H9 (cell line): Measurements from ENCODE around the gene MLLT3. TPM values are rescaled to one million over a fixed set of nuclear protein-coding genes. Genes with fewer than 3 reads are reported as not detected.

ENCODE experiments used
- DNase-seq: peaks from one replicate; pipeline ENCODE4 v3.0.0-alpha.2; 2017
- H2AFZ ChIP-seq: one replicate; pipeline ENCODE4 v1.6.1; 2013; ENCODE audit warnings: mild to moderate bottlenecking, low read length, control low read depth, moderate library complexity
- H2AK5ac ChIP-seq: 2 replicates; pipeline ENCODE4 v1.6.1; 2013; ENCODE audit warnings: low read length, control low read depth, mixed read lengths; ENCODE audit not compliant: insufficient read length
- H2BK120ac ChIP-seq: one replicate; pipeline ENCODE4 v1.6.1; 2013; ENCODE audit warnings: low read depth, mild to moderate bottlenecking, low read length, control low read depth, inconsistent platforms; ENCODE audit not compliant: poor library complexity, severe bottlenecking
- H2BK12ac ChIP-seq: 2 replicates; pipeline ENCODE4 v1.6.1; 2013; ENCODE audit warnings: low read length, control low read depth, mixed read lengths, low read depth; ENCODE audit not compliant: insufficient read length
- H2BK15ac ChIP-seq: 2 replicates; pipeline ENCODE4 v1.6.1; 2013; ENCODE audit warnings: low read depth, low read length, control low read depth
- H2BK20ac ChIP-seq: one replicate; pipeline ENCODE4 v1.6.1; 2013; ENCODE audit warnings: low read depth, mild to moderate bottlenecking, low read length, control low read depth, inconsistent platforms; ENCODE audit not compliant: poor library complexity, severe bottlenecking
- H2BK5ac ChIP-seq: 2 replicates; pipeline ENCODE4 v1.6.1; 2013; ENCODE audit warnings: low read length, control low read depth, mixed read lengths; ENCODE audit not compliant: insufficient read length
- H3K14ac ChIP-seq: 2 replicates; pipeline ENCODE4 v1.6.1; 2013; ENCODE audit warnings: low read length, control low read depth; ENCODE audit not compliant: insufficient read depth
- H3K18ac ChIP-seq: 2 replicates; pipeline ENCODE4 v1.6.1; 2013; ENCODE audit warnings: low read depth, mild to moderate bottlenecking, mixed read lengths, low read length, control low read depth; ENCODE audit not compliant: insufficient read length
- H3K23ac ChIP-seq: 2 replicates; pipeline ENCODE4 v1.6.1; 2013; ENCODE audit warnings: low read length, control low read depth, mixed read lengths, low read depth; ENCODE audit not compliant: insufficient read length
- H3K23me2 ChIP-seq: 2 replicates; pipeline ENCODE4 v1.6.1; 2013; ENCODE audit warnings: low read depth, mild to moderate bottlenecking, mixed read lengths, low read length, control low read depth; ENCODE audit not compliant: insufficient read length, poor library complexity, severe bottlenecking
- H3K27ac ChIP-seq: 2 replicates; pipeline ENCODE4 v1.5.1; 2013; ENCODE audit warnings: low read length, control low read depth, mixed read lengths, low read depth; ENCODE audit not compliant: insufficient read length
- H3K27me3 ChIP-seq: 2 replicates; pipeline ENCODE4 v1.6.1; 2013; ENCODE audit warnings: low read length, control low read depth, inconsistent platforms; ENCODE audit not compliant: insufficient read depth
- H3K4ac ChIP-seq: 2 replicates; pipeline ENCODE4 v1.6.1; 2013; ENCODE audit warnings: low read depth, mild to moderate bottlenecking, control low read depth, inconsistent platforms, low read length, moderate library complexity
- H3K4me1 ChIP-seq: 2 replicates; pipeline ENCODE4 v1.6.1; 2013; ENCODE audit warnings: low read length, control low read depth, inconsistent platforms; ENCODE audit not compliant: insufficient read depth
- H3K4me2 ChIP-seq: 2 replicates; pipeline ENCODE4 v1.6.1; 2013; ENCODE audit warnings: low read length, control low read depth, mixed read lengths; ENCODE audit not compliant: insufficient read length, insufficient read depth
- H3K56ac ChIP-seq: 2 replicates; pipeline ENCODE4 v1.6.1; 2013; ENCODE audit warnings: low read depth, mild to moderate bottlenecking, mixed read lengths, low read length, control low read depth; ENCODE audit not compliant: insufficient read length
- H3K79me1 ChIP-seq: 2 replicates; pipeline ENCODE4 v1.6.1; 2013; ENCODE audit warnings: low read depth, mild to moderate bottlenecking, moderate library complexity, low read length, control low read depth, inconsistent platforms; ENCODE audit not compliant: insufficient read depth, poor library complexity, severe bottlenecking
- H3K79me2 ChIP-seq: 2 replicates; pipeline ENCODE4 v1.6.1; 2013; ENCODE audit warnings: low read length, control low read depth, inconsistent platforms; ENCODE audit not compliant: insufficient read depth
- H3K9ac ChIP-seq: 2 replicates; pipeline ENCODE4 v1.6.1; 2013; ENCODE audit warnings: low read length, control low read depth, mixed read lengths; ENCODE audit not compliant: insufficient read length; ENCODE audit errors: extremely low read depth
- H3K9me3 ChIP-seq: one replicate; pipeline ENCODE4 v1.6.1; 2013; ENCODE audit warnings: low read depth, low read length, inconsistent platforms; ENCODE audit not compliant: control insufficient read depth
- H3T11ph ChIP-seq: one replicate; pipeline ENCODE4 v1.6.1; 2013; ENCODE audit warnings: mild to moderate bottlenecking, low read length, control low read depth, inconsistent platforms
- H4K20me1 ChIP-seq: one replicate; pipeline ENCODE4 v1.6.1; 2013; ENCODE audit not compliant: control insufficient read depth, insufficient read length, insufficient read depth
- H4K5ac ChIP-seq: 2 replicates; pipeline ENCODE4 v1.6.1; 2013; ENCODE audit warnings: low read depth, mild to moderate bottlenecking, mixed read lengths, low read length, control low read depth; ENCODE audit not compliant: insufficient read length
- H4K8ac ChIP-seq: replicated peaks from 2 replicates; pipeline ENCODE4 v1.6.1; 2013; ENCODE audit warnings: low read length, control low read depth, mixed read lengths, low read depth; ENCODE audit not compliant: insufficient read length
- H4K91ac ChIP-seq: 2 replicates; pipeline ENCODE4 v1.6.1; 2013; ENCODE audit warnings: low read depth, mild to moderate bottlenecking, moderate library complexity, mixed read lengths, low read length, control low read depth; ENCODE audit not compliant: insufficient read length
- H3K27ac Mint-ChIP-seq, 3 experiments: 2 replicates in 2 of 3; 3 replicates in 1 of 3; pipeline ENCODE4 v1.8.0; 2020 to 2021; ENCODE audit warnings: mixed read lengths in 3 of 3, mild to moderate bottlenecking in 1 of 3, moderate library complexity in 1 of 3
- H3K27me3 Mint-ChIP-seq: 2 replicates; pipeline ENCODE4 v1.8.0; 2021; ENCODE audit warnings: low read depth, mild to moderate bottlenecking, moderate library complexity, mixed read lengths
- H3K36me3 Mint-ChIP-seq, 3 experiments: 2 replicates in 2 of 3; 3 replicates in 1 of 3; pipeline ENCODE4 v1.8.0; 2020 to 2021; ENCODE audit warnings: low read depth in 3 of 3, mixed read lengths in 3 of 3; ENCODE audit not compliant: insufficient read depth in 1 of 3
- H3K4me1 Mint-ChIP-seq, 2 experiments: 2 replicates each; pipeline ENCODE4 v1.8.0; 2020; ENCODE audit warnings: mixed read lengths in 2 of 2
- H3K4me3 Mint-ChIP-seq, 2 experiments: 2 replicates in 1 of 2; 3 replicates in 1 of 2; pipeline ENCODE4 v1.8.0; 2020 to 2021; ENCODE audit warnings: mild to moderate bottlenecking in 2 of 2, mixed read lengths in 2 of 2, moderate library complexity in 1 of 2
- H3K9me3 Mint-ChIP-seq, 2 experiments: 2 replicates in 1 of 2; 3 replicates in 1 of 2; pipeline ENCODE4 v1.8.0; 2020; ENCODE audit warnings: mild to moderate bottlenecking in 2 of 2, mixed read lengths in 2 of 2, moderate library complexity in 1 of 2
- total RNA-seq: library from RNA; stranded (reverse); gene quantifications from 2 replicates; pipeline ENCODE4 v1.2.1, GENCODE V29; 2021
- TF ChIP-seq, protein P1 (sequence below): fragments of 200-600 bp; sonication (generic); conservative IDR thresholded peaks from 3 replicates; pipeline ENCODE4 v1.8.0; 2021; ENCODE audit warnings: antibody characterized with exemption, mild to moderate bottlenecking

MLLT3 gene
- total RNA-seq, 1 experiment from 2014 or later, result 3.9 TPM

DNA sequence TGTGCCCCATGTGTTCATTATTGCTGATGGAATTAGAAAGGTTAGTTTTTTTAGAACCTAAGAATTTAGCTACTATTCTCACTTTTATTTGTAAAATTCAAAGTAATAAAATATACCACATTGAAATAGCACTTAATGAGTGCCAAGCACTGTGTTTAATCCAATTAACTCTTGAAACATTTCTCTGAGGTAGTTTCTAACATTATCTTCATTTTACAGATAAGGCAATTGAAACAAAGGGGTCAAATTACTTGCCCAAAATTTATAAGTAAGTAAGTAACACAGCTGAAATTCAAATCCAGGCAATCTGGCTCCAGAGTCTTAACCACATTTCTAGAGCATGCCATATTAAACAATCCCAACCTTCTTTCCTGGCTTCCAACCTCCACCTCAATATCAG is 84.2 kb downstream of the MLLT3 start:
- Mint-ChIP-seq H3K36me3 (peaks cover 23 to 27% (median 25%) of the 10 kb centered on the region in 3 experiments), H3K27ac (no peak overlapping the region), H3K4me1 (0 out of 4 replicates have a peak, but pooled peaks cover 0 to 2% of the 10 kb centered on the region in 2 experiments), H3K4me3 (no peak overlapping the region), H3K9me3 (peaks cover 28 to 29% of the 10 kb centered on the region in 2 experiments), H3K27me3 (no peaks in the 10 kb centered on the region)
- Histone ChIP-seq H2BK120ac (no peak overlapping the region), H3K79me1 (no peaks in the 10 kb centered on the region), H3K4ac (no peak overlapping the region), H3T11ph (no peak overlapping the region), H3K14ac (no peak overlapping the region), H3K27ac (no peak overlapping the region), H2AFZ (no peak overlapping the region), H3K56ac (no peak overlapping the region), H3K9ac (no peak overlapping the region), H2BK15ac (no peak overlapping the region), H3K23ac (no peak overlapping the region), H3K18ac (no peak overlapping the region), H3K79me2 (no peaks in the 10 kb centered on the region; the same call in 1 of the 2 replicates), H4K5ac (no peak overlapping the region), H3K4me1 (no peaks in the 10 kb centered on the region), H4K91ac (no peak overlapping the region), H4K20me1 (no peaks in the 10 kb centered on the region), H2BK20ac (no peak overlapping the region), H2BK12ac (no peak overlapping the region), H4K8ac (no peak overlapping the region), H3K23me2 (no peaks in the 10 kb centered on the region), H2AK5ac (no peak overlapping the region), H3K27me3 (no peaks in the 10 kb centered on the region), H3K9me3 (peaks cover 17% of the 10 kb centered on the region), H2BK5ac (no peak overlapping the region), H3K4me2 (no peak overlapping the region)
- no peak for DNase-seq
- TF ChIP-seq, protein P1, sequence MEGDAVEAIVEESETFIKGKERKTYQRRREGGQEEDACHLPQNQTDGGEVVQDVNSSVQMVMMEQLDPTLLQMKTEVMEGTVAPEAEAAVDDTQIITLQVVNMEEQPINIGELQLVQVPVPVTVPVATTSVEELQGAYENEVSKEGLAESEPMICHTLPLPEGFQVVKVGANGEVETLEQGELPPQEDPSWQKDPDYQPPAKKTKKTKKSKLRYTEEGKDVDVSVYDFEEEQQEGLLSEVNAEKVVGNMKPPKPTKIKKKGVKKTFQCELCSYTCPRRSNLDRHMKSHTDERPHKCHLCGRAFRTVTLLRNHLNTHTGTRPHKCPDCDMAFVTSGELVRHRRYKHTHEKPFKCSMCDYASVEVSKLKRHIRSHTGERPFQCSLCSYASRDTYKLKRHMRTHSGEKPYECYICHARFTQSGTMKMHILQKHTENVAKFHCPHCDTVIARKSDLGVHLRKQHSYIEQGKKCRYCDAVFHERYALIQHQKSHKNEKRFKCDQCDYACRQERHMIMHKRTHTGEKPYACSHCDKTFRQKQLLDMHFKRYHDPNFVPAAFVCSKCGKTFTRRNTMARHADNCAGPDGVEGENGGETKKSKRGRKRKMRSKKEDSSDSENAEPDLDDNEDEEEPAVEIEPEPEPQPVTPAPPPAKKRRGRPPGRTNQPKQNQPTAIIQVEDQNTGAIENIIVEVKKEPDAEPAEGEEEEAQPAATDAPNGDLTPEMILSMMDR, result no peak
